GM10248 (cell line): ENCODE data around the gene SPEG.
"Not testable (repeated sequence)": the region's sequence is repeated elsewhere in the genome, so short reads cannot be mapped to it uniquely, and the experiment has no call there.

Source experiments
- CTCF ChIA-PET: fragments of 300-600 bp; sonication (Branson Sonifier 250); formaldehyde crosslinking; extraction: SDS; loops from one replicate; lab custom pipeline; 2021; ENCODE audit warnings: antibody characterized with exemption; lab: Yijun Ruan, JAX
- POLR2A ChIA-PET: fragments of 350-650 bp; sonication (Branson Sonifier 250); formaldehyde crosslinking; extraction: SDS; loops from one replicate; lab custom pipeline; 2020; ENCODE audit warnings: antibody characterized with exemption; lab: Yijun Ruan, JAX
- DNase-seq: peaks from one replicate; pipeline ENCODE4 v3.0.0; 2012; ENCODE audit errors: extremely low spot score
- TF ChIP-seq, protein P1 (sequence below): IDR thresholded peaks from 2 replicates; pipeline ENCODE4 v1.5.1; 2012; ENCODE audit warnings: mild to moderate bottlenecking, low read depth; ENCODE audit errors: extremely low read depth, missing control alignments, control extremely low read depth

SPEG gene

DNA sequence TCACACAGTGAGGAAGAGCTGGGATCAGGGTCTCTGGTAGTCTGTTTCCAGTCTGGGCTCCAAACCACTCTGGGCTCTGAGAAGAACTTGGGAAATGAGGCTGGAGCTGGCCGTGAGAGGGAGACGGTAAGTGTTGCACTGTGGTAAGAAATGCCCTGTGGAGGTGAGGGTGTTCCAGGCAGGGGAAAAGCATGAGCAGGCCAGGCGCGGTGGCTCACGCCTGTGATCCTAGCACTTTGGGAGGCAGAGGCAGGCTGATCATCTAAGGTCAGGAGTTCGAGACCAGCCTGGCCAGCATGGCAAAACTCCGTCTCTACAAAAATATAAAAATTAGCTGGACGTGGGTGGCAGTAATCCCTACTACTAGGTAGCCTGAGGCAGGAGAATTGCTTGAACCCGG, 30.8 kb upstream of the SPEG start:
- no peak for DNase-seq
- ChIA-PET POLR2A (no interaction called here), CTCF (interaction anchor here (0.8 to 5.7 kb wide), 25 partner anchors 9 to 374 kb away, joined by 3 to 76 read pairs (median 5); partner anchors contain the start of genes DNPEP and SPEG)
- TF ChIP-seq, protein P1, sequence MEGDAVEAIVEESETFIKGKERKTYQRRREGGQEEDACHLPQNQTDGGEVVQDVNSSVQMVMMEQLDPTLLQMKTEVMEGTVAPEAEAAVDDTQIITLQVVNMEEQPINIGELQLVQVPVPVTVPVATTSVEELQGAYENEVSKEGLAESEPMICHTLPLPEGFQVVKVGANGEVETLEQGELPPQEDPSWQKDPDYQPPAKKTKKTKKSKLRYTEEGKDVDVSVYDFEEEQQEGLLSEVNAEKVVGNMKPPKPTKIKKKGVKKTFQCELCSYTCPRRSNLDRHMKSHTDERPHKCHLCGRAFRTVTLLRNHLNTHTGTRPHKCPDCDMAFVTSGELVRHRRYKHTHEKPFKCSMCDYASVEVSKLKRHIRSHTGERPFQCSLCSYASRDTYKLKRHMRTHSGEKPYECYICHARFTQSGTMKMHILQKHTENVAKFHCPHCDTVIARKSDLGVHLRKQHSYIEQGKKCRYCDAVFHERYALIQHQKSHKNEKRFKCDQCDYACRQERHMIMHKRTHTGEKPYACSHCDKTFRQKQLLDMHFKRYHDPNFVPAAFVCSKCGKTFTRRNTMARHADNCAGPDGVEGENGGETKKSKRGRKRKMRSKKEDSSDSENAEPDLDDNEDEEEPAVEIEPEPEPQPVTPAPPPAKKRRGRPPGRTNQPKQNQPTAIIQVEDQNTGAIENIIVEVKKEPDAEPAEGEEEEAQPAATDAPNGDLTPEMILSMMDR = no peak

DNA sequence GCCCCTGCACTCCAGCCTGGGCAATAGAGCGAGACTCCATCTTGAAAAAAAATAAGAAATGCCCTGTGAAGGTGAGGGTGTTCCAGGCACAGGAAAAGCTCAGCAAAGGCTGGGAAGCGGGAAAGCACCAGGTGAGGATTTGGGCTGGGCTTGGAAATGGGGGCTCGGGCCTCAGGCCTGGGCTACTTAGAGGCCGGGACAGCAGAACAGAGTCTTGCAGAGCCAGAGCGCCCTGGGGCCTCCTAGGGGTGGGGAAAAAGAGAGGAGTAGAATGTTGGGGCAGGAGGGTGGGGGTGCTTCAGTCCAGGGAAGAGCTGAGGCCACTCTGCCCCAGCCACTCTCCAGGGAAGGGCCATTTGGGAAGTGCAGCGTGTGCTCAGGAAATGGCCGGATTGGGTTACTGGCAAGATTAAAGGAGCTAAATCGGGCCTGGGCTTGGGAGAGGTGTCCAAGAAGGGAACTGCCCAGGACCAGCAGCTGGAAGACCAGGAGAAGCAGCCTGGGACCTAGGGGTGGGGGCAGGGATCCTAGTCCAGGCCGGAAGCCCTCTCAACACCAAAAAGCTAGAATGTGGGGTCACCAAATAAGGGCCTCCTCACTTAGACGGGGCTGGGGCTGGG, 30.2 kb upstream of the SPEG start:
- DNase-seq = no peak
- TF ChIP-seq, protein P1 = no peak
- ChIA-PET CTCF (interaction anchor here (0.8 to 5.7 kb wide), 16 partner anchors 9 to 335 kb away, joined by 3 to 76 read pairs (median 5); partner anchors contain the start of gene DNPEP), POLR2A (interaction anchor here (0.5 kb wide), 1 partner anchor 16 kb away, joined by 3 read pairs; no protein-coding TSS in a partner anchor)

DNA sequence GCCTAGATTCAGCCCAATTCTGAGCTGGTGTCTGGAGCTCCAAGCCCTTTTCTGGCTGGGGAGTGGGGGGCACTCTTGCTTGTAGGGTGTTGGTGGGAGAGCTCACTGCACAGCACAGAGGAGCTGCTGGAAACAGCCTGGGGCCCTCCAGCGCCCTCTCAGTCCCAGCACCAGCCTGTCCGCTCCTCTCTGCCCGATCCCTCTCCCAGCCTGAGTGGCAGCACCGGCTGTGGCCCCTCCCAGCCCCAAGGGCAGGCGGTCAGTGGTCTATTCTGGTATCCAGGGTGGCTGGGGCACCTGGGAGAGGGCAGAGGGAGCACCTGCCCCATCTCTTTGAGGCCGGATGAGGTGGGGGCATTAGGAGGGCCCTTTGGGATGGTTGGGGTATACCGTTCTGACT, 29.7 kb upstream of the SPEG start:
- ChIA-PET CTCF (interaction anchor here (0.6 to 5.7 kb wide), 9 partner anchors 10 to 136 kb away, joined by 3 to 76 read pairs (median 5); partner anchors contain the start of gene DNPEP), POLR2A (interaction anchor here (0.5 kb wide), 1 partner anchor 17 kb away, joined by 3 read pairs; no protein-coding TSS in a partner anchor)
- TF ChIP-seq, protein P1 = no peak
- no peak for DNase-seq

DNA sequence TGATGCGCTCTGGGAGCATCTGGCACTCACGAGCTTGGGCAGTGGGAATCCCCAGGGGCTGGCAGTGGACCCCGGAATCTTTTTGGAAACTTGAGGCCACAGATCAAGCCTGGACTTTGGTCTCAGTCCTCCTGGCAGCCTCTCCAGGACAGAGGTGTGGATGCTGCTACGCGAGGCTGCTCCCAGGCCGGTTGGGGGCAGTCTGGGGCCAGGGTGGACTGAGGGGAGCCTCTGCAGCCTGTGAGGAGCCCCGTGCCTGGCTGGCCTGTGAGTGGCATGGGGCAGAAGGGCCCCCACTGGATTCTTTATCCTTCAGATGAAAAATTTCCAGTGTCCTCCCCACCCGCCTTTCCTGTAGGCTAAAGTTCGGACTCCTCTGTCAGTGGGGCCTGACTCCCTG, 29.2 kb upstream of the SPEG start:
- ChIA-PET POLR2A (no interaction called here), CTCF (interaction anchor here (0.6 to 5.7 kb wide), 7 partner anchors 9 to 125 kb away, joined by 3 to 76 read pairs (median 11); partner anchors contain the start of gene DNPEP)
- TF ChIP-seq, protein P1 = no peak
- DNase-seq = no peak

DNA sequence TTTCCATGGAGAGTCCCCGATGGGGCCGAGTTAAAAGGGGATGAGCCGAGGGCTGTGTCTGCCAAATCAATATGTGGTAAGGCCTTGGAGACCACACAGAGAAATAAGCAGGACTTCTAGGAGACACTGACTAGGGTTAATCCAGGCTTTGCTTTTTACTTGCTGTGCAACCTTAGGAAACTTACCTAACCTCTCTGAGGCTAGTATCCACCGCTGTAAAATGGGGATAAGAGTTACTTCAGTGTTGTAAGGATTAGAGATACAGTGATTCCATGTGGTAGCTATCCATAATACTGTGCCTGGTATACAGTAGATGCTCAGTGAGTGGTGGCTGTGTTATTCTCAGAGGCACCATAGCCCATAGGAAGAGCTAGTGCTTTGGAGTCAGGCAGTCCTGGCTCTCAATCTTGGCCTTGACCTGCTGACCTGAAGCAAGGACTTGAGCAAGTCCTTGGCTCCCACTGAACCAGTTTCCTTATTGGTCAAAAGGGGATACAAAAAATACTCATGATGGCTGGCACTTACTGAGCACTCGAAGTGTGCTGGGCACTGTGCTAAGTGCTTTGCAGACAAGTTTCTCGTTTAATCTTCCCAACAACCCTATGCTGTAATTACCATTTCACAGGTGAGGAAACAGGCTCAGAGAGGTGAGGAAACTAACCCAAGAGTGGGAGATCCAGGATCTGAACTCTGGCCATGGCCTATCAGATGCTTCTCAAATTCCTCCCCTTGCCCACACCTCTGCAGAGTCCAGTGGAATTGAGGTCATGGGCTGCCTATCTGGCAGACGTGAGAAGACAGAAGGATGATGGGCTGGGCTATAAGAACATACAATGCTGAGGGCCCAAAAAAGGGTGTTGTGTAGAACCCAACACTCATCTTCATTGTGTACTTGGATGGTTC, 28.4 kb upstream of the SPEG start:
- no peak for DNase-seq
- TF ChIP-seq, protein P1 = no peak
- CTCF ChIA-PET = interaction anchor here (1.3 to 4.3 kb wide), 3 partner anchors 10 to 123 kb away, joined by 3 to 76 read pairs (median 11); partner anchors contain the start of gene DNPEP
- POLR2A ChIA-PET = no interaction called here

DNA sequence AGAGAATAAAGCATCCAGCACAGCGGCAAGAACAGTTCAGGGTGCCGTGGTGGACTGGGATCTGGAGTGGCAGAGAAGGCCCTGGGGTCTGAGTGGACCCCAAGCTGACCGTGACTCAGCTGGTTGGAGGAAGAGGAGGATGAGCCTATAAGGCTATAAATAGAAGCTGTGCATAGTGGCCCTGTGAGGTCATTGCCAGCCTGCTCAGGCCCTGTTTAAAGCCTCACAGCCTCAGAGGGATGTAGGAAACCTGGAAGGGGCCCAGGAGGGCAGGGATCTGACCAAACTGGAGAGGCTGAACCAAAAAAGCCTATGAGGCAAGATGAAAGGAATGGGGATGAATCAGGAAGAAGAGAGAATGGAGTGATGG, 27.8 kb upstream of the SPEG start:
- CTCF ChIA-PET = interaction anchor here (3.8 kb wide), 1 partner anchor 123 kb away, joined by 11 read pairs; no protein-coding TSS in a partner anchor
- no peak for DNase-seq
- TF ChIP-seq, protein P1 = no peak
- POLR2A ChIA-PET = no interaction called here

DNA sequence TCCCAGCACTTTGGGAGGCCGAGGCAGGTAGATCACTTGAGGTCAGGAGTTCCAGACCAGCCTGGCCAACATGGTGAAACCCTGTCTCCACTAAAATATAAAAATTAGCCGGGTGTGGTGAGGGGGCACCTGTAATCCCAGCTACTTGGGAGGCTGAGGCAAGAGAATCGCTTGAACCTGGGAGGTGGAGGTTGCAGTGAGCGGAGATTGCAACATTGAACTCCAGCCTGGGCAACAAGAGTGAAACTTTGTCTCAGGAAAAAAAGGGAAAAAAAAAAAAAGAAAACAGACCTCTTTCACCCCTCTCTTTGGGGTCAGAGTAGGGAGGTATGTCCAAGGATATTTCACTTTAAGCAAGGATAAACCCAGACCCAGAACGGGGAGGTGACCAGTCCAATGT, 27.3 kb upstream of the SPEG start:
- CTCF ChIA-PET = interaction anchor here (0.7 to 3.8 kb wide), 2 partner anchors 30 to 122 kb away, joined by 3 to 11 read pairs; no protein-coding TSS in a partner anchor
- DNase-seq, POLR2A ChIA-PET: not testable (repeated sequence)
